HG02884 (cell line): ENCODE data around the gene TMEM203.
A peak's percentile ranks its signal among the peaks of the same experiment; 100 is the strongest.
"Not testable (repeated sequence)": the region's sequence is repeated elsewhere in the genome, so short reads cannot be mapped to it uniquely, and the experiment has no call there.

Experiments
- ATAC-seq: cut with Tn5 transposase; IDR thresholded peaks from one replicate; pipeline ENCODE4 v1.9.1; 2021; ENCODE audit warnings: mild to moderate bottlenecking, moderate library complexity; ENCODE audit not compliant: unreplicated experiment

Gene TMEM203

GRCh38 chr9:137205126-137206069 is at the start of gene TMEM203, which contains the start of gene NDOR1:
Gene TMEM203, minus strand, starts transcription at chr9:137205648. Its CDS starts 234 bp downstream, at chr9:137205414.
Gene NDOR1, plus strand, starts transcription at chr9:137205700. Its CDS starts 78 bp downstream, at chr9:137205778.
- no peak for ATAC-seq

GRCh38 chr9:137254624-137255447 is 49.4 kb upstream of the TMEM203 start, which contains the start of gene NELFB:
Gene NELFB, plus strand, starts transcription at chr9:137255327.
- ATAC-seq, result peak; percentile 72

DNA sequence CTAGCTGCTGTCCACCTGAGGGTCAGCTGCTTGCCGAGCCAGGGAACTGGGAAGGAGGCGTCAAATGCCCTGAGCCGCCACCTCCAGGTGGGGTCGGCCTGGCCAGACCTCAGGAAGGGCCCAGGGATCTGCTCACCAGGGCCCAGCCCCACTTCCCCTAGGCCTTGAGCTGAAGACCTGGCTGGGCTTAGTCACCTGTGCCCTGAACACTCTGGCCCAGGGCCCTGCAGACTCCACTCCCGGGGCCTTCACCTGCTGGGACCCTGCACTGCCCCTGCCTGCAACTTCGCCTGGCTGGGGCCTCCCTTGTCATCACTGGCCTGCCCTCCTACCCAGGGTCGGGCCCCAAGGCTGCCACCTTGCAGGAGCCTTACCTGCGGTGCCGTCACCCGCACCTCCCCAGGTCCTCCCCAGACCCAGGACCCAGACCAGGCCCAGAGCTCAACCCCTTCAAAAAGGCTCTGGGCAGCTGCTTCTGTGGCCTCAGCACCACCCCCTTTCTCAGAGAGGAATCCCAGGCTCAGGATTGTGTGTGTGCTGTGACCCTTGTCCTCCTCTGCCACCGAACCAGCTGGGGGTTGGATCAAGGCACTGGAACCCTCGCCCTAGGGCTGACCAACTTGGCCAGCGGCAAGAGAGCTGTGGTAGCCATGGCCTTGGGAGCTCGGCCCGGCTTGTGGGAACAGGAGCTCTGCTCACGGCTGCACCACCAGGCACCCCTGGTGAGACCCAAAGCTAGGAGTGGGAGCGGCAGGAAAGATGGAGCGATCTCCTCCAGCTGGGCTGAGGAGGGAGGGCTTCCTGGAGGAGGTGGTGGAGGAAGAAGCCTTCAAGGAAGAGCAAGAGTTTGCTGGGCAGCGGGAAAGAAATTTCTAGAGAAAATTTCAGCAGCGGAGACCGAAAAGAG is 48.5 kb upstream of the TMEM203 start:
- ATAC-seq, result no peak

- ATAC-seq, result no peak
Observed at GRCh38 chr9:137252555-137253506, 47.4 kb upstream of the TMEM203 start.

DNA sequence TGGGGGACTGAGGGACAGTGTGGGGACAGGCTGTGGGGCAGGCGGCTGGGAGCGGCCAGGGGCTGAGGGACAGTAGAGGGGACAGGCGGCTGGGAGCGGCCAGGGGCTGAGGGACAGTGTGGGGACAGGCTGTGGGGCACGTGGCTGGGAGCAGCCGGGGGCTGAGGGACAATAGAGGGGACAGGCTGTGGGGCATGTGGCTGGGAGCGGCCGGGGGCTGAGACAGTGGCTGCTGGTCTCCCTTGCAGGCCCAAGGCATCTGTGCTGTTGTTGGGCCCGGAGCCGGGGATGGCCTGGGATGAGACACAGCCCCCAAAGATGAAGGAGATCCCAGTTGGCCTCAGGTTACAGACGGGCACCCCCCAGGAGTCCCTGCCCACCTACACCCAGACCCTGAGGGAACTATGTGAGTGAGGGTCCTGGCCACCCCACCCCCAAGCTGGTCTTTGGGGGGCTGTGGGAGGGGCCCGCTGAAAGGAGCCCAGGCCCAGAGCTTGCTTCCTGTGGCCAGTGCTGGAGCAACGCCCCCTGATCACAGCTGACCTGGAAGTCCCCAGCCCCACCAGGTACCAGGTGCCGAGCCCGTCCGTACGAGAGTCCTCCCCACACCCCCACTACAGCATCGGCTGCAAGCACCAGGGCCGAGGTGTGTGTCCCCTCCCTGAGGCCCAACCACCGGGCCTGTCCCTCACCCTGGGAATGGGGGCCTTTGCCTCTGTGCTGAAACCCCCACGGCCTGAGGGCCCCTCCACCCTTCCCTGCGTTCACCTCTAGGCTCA is 46.2 kb upstream of the TMEM203 start:
- ATAC-seq, result no peak

GRCh38 chr9:137251194-137251461 is 45.7 kb upstream of the TMEM203 start, which contains the start of gene STPG3:
Gene STPG3, plus strand, starts transcription at chr9:137251286. Its CDS starts 1 bp downstream, at chr9:137251287.
- ATAC-seq, result no peak

GRCh38 chr9:137250329-137251193 is 45.1 kb upstream of the TMEM203 start:
- ATAC-seq, result no peak

DNA sequence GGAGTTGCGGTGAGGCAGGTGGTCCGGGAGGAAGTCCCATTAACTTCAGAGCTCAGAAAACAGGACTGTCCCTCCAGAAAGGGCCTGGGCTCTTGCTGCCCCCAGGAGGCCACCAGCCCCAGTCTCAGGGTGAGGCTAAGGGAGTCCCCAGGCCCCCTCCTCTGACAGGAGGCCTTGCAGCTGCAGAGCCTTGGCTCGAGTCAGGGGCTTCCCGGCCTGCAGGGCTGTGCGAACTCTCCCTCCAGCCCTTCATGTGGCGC is 42.4 kb upstream of the TMEM203 start:
- no peak for ATAC-seq

GRCh38 chr9:137247135-137247915 is 41.9 kb upstream of the TMEM203 start:
- no peak for ATAC-seq

DNA sequence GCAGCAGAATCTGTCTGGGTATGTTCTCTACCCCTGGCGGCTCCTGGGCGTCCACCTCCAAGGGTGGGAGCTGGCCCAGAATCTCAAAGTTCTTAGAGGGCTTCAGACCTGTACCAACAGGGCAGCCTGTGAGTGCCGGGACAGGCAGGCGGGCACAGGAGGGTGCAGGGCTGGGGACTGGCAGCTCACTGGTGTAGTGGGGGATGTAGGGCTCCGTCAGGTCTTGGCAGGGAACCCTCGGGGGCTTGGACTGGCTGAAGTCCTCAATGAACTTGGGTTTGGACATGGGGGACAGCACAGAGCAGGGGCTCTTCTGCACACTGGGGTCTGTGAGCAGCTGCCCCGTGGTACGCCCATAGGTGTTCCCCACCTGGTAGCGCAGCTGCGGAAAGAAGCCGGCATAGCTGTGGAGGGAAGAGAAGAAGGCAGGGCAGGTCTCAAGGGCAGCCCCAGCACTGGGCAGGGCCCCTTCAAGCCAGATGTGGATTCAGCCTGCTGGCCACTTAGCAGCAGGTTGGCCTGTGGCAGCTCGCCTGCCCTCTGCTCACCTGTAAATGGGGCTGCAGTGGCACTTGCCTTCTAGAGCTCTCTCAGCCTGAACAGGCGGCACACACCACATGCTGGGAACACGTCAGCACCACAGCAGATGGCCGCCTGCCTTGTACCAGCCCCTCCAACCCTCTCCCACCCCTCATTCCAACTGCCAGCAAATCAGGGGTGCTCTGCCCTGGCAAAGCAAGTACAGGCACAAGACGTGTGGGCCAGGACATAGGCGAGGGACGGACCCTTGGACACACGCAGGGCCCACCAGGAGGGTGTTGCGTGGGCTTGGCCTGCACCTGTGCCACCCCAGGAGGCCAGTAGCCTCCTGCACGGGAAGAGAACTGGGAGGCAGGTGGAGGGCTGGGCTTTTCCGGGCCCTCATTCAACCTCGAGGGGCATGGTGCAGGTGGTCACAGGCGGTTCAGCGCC is 40.3 kb upstream of the TMEM203 start:
- ATAC-seq, result no peak

DNA sequence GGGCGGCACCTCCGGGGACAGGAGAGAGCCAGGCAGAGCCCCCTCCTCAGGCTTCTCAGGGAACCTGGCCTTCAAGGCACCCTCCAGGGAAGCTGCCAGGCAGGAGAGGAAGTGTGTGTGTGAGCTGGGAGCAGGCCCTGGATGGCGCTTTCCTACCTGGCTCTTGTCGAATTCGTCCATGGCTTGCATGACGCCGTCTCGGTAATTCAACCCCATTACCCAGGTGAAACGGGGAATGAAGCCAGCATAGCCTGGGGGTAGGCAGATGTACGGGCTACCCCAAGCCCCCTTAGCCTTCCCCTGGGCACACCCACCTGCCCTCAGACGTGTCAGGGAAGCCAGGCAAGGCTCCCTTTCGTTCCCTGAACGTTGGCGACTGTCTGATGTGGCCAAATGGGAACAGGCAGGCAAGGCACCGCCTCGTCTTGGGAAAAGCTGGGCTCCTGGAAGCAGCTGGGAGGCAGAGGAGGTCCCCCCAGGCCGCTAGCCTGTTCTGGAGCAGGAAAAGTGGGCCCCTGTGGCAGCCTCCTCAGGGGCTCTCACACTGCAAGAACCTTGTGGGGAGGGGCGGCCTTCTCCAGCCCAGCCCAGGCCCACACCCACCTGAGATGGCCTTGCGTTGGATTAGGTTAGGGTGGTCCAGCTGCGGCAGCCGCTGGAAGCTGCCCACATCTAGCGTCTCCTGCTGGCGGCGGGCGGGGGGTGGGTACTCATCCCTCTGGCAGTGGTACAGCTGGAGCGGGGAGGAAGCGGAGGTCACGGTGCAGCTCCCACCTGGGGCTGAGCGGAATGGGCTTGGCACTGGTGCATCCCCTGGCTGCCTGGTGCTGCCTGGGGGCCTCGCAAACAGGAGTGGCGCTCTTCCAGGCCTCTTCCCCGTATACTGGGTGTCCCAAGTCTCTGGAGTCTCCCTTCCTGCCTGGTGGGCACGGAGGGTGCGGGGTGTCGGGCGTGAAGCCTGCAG is 39.3 kb upstream of the TMEM203 start:
- no peak for ATAC-seq

- ATAC-seq, result no peak
Observed at GRCh38 chr9:137243626-137244485, 38.4 kb upstream of the TMEM203 start.

DNA sequence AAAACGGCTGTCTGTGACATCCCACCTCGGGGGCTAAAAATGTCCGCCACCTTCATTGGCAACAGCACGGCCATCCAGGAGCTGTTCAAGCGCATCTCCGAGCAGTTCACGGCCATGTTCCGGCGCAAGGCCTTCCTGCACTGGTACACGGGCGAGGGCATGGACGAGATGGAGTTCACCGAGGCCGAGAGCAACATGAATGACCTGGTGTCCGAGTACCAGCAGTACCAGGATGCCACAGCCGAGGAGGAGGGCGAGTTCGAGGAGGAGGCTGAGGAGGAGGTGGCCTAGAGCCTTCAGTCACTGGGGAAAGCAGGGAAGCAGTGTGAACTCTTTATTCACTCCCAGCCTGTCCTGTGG is 37.8 kb upstream of the TMEM203 start:
- ATAC-seq, result not testable (repeated sequence)
